Tibial nerve (tissue), 4 donors: Measurements from ENCODE around the gene SOCS7.

Source experiments
- CTCF ChIP-seq, 5 experiments: fragments of 200-600 bp in 3 of 5; fragments of 450-650 bp in 2 of 5; sonication (generic) in 3 of 5; IDR thresholded peaks; one replicate each; pipeline ENCODE4 v1.5.1; 2016 to 2019; ENCODE audit warnings: antibody characterized with exemption in 5 of 5, mild to moderate bottlenecking in 3 of 5, moderate library complexity in 2 of 5
- EP300 ChIP-seq, 2 donors: sonication (generic); formaldehyde crosslinking; IDR thresholded peaks; one replicate each; pipeline ENCODE4 v1.6.1; 2017; ENCODE audit warnings: antibody characterized with exemption in 2 of 2, mild to moderate bottlenecking in 1 of 2
- POLR2A ChIP-seq, 2 donors: fragments of 450-650 bp; IDR thresholded peaks; one replicate each; pipeline ENCODE4 v1.6.1; 2017; ENCODE audit warnings: antibody characterized with exemption in 2 of 2, mild to moderate bottlenecking in 2 of 2, moderate library complexity in 2 of 2

GRCh38 chr17:38439436-38439835 lies 87.8 kb downstream of the SOCS7 start:
- TF ChIP-seq EP300 (IDR thresholded peaks at IDR 0.05): no peak
- TF ChIP-seq POLR2A (IDR thresholded peaks at IDR 0.05): no peak
- TF ChIP-seq CTCF (IDR thresholded peaks at IDR 0.05): no peak
